ENCODE data around the gene TMCO2. TPM values are rescaled to one million over a fixed set of nuclear protein-coding genes. Genes with fewer than 3 reads are reported as not detected.

The TMCO2 gene
- polyA plus RNA-seq, 3 donors, result not detected

GRCh38 chr1:40239626-40240025, 8.1 kb upstream of the TMCO2 start:
- Mint-ChIP-seq H3K4me1 (peaks cover 26% of the 10 kb centered on the region), H3K9me3 (peaks cover 0 to 4% (median 2%) of the 10 kb centered on the region in 7 donors), H3K4me3 (no peak overlapping the region), H3K27ac (no peak overlapping the region), H3K36me3 (peaks cover 45 to 47% of the 10 kb centered on the region in 2 donors), H3K27me3 (ENCODE audit: low read depth in 3 of 3) (peaks cover 0 to 2% (median 0%) of the 10 kb centered on the region in 3 donors)
- H3K9me3 ChIP-seq (replicated peaks in 1 of 2; ENCODE audit: control insufficient read depth in 1 of 2, insufficient read depth in 1 of 2, low read length in 2 of 2), result no peaks in the 10 kb centered on the region
- H3K27me3 ChIP-seq (ENCODE audit: control insufficient read depth in 2 of 2, insufficient read depth in 2 of 2, low read length in 2 of 2), result no peaks in the 10 kb centered on the region
- H3K4me1 ChIP-seq (ENCODE audit: control insufficient read depth in 1 of 2, insufficient read depth in 2 of 2, low read length in 2 of 2), result peaks cover 21 to 32% of the 10 kb centered on the region in 2 donors
- no peak overlapping the region for H3K4me3 ChIP-seq (replicated peaks in 1 of 3; ENCODE audit: low read depth in 2 of 3, low read length in 3 of 3)
- no peaks in the 10 kb centered on the region for H4K20me1 ChIP-seq (ENCODE audit: insufficient read depth, low read length)
- intact Hi-C loops (cut with micrococcal nuclease), result loop anchor here in 1 of 2 donors (5.0 kb wide), 1 partner anchor 77 kb away; the partner anchor contains the start of gene RLF
- no peak for TF ChIP-seq CTCF (IDR thresholded peaks at IDR 0.05)
- H3K36me3 ChIP-seq (replicated peaks in 1 of 2; ENCODE audit: control insufficient read depth in 1 of 2, insufficient read depth in 2 of 2, low read length in 2 of 2), result peaks cover 42 to 50% of the 10 kb centered on the region in 2 donors
- no CpG with 5 or more reads among the region's 1 CpG for whole genome bisulfite sequencing (ENCODE audit: insufficient coverage)
- H2AFZ ChIP-seq (ENCODE audit: insufficient read depth, low read depth, low read length, poor library complexity, severe bottlenecking), result no peak overlapping the region
- no peak overlapping the region for H3K27ac ChIP-seq (ENCODE audit: low read depth in 1 of 2, low read length in 2 of 2)
- H3K9ac ChIP-seq (ENCODE audit: insufficient read depth, low read length, poor library complexity, severe bottlenecking), result no peak overlapping the region
- H3K4me2 ChIP-seq (replicated peaks; ENCODE audit: extremely low read depth, low read length, poor library complexity, severe bottlenecking), result no peak overlapping the region
- H3K79me2 ChIP-seq (ENCODE audit: insufficient read depth, low read length), result no peaks in the 10 kb centered on the region
- no peak for DNase-seq

- Histone ChIP-seq H2AFZ (ENCODE audit: insufficient read depth, low read depth, low read length, poor library complexity, severe bottlenecking) (no peak overlapping the region), H3K4me2 (replicated peaks; ENCODE audit: extremely low read depth, low read length, poor library complexity, severe bottlenecking) (no peak overlapping the region), H4K20me1 (ENCODE audit: insufficient read depth, low read length) (no peaks in the 10 kb centered on the region), H3K79me2 (ENCODE audit: insufficient read depth, low read length) (no peaks in the 10 kb centered on the region), H3K9ac (ENCODE audit: insufficient read depth, low read length, poor library complexity, severe bottlenecking) (no peak overlapping the region), H3K9me3 (replicated peaks in 1 of 2; ENCODE audit: control insufficient read depth in 1 of 2, insufficient read depth in 1 of 2, low read length in 2 of 2) (no peaks in the 10 kb centered on the region), H3K4me3 (replicated peaks in 1 of 3; ENCODE audit: low read depth in 2 of 3, low read length in 3 of 3) (no peak overlapping the region), H3K4me1 (ENCODE audit: control insufficient read depth in 1 of 2, insufficient read depth in 2 of 2, low read length in 2 of 2) (peaks cover 21 to 32% of the 10 kb centered on the region in 2 donors), H3K27me3 (ENCODE audit: control insufficient read depth in 2 of 2, insufficient read depth in 2 of 2, low read length in 2 of 2) (no peaks in the 10 kb centered on the region), H3K36me3 (replicated peaks in 1 of 2; ENCODE audit: control insufficient read depth in 1 of 2, insufficient read depth in 2 of 2, low read length in 2 of 2) (peaks cover 35 to 42% of the 10 kb centered on the region in 2 donors), H3K27ac (ENCODE audit: low read depth in 1 of 2, low read length in 2 of 2) (no peak overlapping the region)
- H3K27me3 Mint-ChIP-seq (ENCODE audit: low read depth in 3 of 3), result peaks cover 0 to 7% (median 0%) of the 10 kb centered on the region in 3 donors
- H3K27ac Mint-ChIP-seq, result no peak overlapping the region
- peaks cover 26% of the 10 kb centered on the region for H3K4me1 Mint-ChIP-seq
- WGBS (ENCODE audit: insufficient coverage), result 100% methylated on average over 1 of the region's 2 CpGs
- intact Hi-C loops (cut with micrococcal nuclease), result loop anchor here in 1 of 2 donors (5.0 kb wide), 1 partner anchor 78 kb away; the partner anchor contains the start of gene RLF
- DNase-seq, result no peak
- no peak overlapping the region for H3K4me3 Mint-ChIP-seq
- peaks cover 0 to 4% (median 2%) of the 10 kb centered on the region in 7 donors for H3K9me3 Mint-ChIP-seq
- H3K36me3 Mint-ChIP-seq, result peaks cover 39 to 40% of the 10 kb centered on the region in 2 donors
- no peak for TF ChIP-seq CTCF (IDR thresholded peaks at IDR 0.05)
These were observed 7.3 kb upstream of the TMCO2 start for GRCh38 chr1:40240390-40240789.

All from CD14-positive monocyte (primary cell).